Endothelial cell (in vitro differentiated cells): ENCODE results near the gene FGF14. TPM values are rescaled to one million over a fixed set of nuclear protein-coding genes. Genes with fewer than 3 reads are reported as not detected.

Experiments used
- DNase-seq: peaks from one replicate; pipeline ENCODE4 v3.0.0; 2021; ENCODE audit warnings: low spot score
- H3K27ac Mint-ChIP-seq: one replicate; pipeline ENCODE4 v1.8.0; 2021; ENCODE audit warnings: mixed read lengths, inconsistent platforms; ENCODE audit not compliant: unreplicated experiment
- H3K27me3 Mint-ChIP-seq: one replicate; pipeline ENCODE4 v1.8.0; 2021; ENCODE audit warnings: mild to moderate bottlenecking, moderate library complexity, mixed read lengths, inconsistent platforms; ENCODE audit not compliant: unreplicated experiment
- H3K36me3 Mint-ChIP-seq: one replicate; pipeline ENCODE4 v1.8.0; 2021; ENCODE audit warnings: mild to moderate bottlenecking, low read depth, mixed read lengths, inconsistent platforms; ENCODE audit not compliant: unreplicated experiment
- H3K4me1 Mint-ChIP-seq: one replicate; pipeline ENCODE4 v1.8.0; 2021; ENCODE audit warnings: mild to moderate bottlenecking, mixed read lengths, inconsistent platforms; ENCODE audit not compliant: unreplicated experiment
- H3K4me3 Mint-ChIP-seq: one replicate; pipeline ENCODE4 v1.8.0; 2021; ENCODE audit warnings: mild to moderate bottlenecking, mixed read lengths, inconsistent platforms; ENCODE audit not compliant: unreplicated experiment
- H3K9me3 Mint-ChIP-seq: one replicate; pipeline ENCODE4 v1.8.0; 2021; ENCODE audit warnings: mixed read lengths, inconsistent platforms; ENCODE audit not compliant: unreplicated experiment
- total RNA-seq: library from RNA; stranded (reverse); fragmentation: NEBNext Ultra II Directional; extraction: Animal tissue kit (Norgen Biotek cat#: 25700); gene quantifications from one replicate; pipeline ENCODE4 v1.2.1, GENCODE V29; 2021; ENCODE audit not compliant: unreplicated experiment
- TF ChIP-seq, protein P1 (sequence below): fragments of 200-600 bp; sonication (generic); IDR thresholded peaks from one replicate; pipeline ENCODE4 v1.5.0; 2021; ENCODE audit warnings: antibody characterized with exemption; ENCODE audit not compliant: unreplicated experiment

FGF14 gene
- total RNA-seq, 1 donor from 2014 or later = 0.13 TPM

DNA sequence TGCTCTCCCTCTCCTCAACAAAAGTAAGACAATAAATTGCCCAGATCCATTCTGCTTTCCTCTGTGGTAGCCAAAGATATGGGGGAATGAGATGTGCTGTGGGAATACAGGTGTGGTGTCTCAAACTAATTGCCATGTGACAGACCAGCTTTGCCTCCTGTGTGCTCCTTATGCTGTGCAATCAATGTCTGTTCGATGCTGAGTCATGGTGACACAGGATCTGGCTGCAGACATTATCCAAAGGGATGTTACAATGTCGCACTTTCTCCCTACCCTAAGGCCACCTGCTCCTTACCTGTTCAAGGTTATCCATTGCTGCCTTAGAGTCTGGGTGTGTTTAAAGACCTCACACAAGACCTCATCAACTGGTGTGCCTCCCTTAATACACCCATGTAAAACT is 32.5 kb downstream of the FGF14 start:
- no peaks in the 10 kb centered on the region for H3K4me1 Mint-ChIP-seq
- no peaks in the 10 kb centered on the region for H3K9me3 Mint-ChIP-seq
- no peak overlapping the region for H3K27ac Mint-ChIP-seq
- H3K4me3 Mint-ChIP-seq = no peak overlapping the region
- no peak for DNase-seq
- no peaks in the 10 kb centered on the region for H3K36me3 Mint-ChIP-seq
- TF ChIP-seq, protein P1, sequence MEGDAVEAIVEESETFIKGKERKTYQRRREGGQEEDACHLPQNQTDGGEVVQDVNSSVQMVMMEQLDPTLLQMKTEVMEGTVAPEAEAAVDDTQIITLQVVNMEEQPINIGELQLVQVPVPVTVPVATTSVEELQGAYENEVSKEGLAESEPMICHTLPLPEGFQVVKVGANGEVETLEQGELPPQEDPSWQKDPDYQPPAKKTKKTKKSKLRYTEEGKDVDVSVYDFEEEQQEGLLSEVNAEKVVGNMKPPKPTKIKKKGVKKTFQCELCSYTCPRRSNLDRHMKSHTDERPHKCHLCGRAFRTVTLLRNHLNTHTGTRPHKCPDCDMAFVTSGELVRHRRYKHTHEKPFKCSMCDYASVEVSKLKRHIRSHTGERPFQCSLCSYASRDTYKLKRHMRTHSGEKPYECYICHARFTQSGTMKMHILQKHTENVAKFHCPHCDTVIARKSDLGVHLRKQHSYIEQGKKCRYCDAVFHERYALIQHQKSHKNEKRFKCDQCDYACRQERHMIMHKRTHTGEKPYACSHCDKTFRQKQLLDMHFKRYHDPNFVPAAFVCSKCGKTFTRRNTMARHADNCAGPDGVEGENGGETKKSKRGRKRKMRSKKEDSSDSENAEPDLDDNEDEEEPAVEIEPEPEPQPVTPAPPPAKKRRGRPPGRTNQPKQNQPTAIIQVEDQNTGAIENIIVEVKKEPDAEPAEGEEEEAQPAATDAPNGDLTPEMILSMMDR = no peak
- H3K27me3 Mint-ChIP-seq = no peaks in the 10 kb centered on the region

DNA sequence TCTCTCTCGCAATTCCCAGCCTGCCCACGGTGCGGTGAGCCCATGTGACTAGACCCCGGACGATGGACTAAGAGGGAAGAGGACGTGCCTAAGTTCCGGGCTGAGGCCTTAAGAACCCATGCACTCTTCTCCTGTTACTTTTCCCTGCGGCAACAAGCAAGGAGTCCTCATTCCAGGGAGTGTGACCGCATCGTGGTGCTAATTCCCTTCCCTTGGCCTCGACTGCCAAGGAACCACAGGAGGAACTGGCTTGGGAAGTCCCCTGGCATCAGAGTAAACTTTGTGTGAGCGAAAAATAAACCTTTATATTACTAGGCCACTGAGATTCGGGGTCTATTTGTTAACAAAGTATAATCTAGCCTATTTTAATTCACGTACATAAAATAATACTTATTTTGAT is 34.0 kb downstream of the FGF14 start:
- no peak for DNase-seq
- Mint-ChIP-seq H3K4me1 (no peaks in the 10 kb centered on the region), H3K27ac (no peak overlapping the region)

DNA sequence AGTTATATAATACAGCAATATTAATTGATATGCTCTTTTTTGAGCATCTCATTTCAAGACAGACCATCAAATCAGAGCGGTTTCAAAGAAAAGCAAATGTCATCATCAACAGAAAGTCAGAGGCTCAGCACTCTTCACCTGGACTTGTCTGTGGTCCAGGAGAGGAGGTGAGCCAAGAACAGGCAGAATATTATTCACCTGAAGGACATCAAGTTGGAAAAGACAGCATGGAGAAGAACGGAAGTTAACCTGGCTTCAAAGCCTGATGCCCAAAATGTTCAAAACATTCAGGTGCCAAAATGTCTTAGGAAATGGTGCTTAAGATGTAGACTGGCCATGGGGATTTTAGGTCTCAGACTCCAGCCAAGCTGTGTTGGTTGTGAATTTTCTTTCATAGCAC is 40.7 kb downstream of the FGF14 start:
- H3K36me3 Mint-ChIP-seq = no peaks in the 10 kb centered on the region
- DNase-seq = no peak
- H3K9me3 Mint-ChIP-seq = no peaks in the 10 kb centered on the region
- TF ChIP-seq, protein P1 = no peak
- H3K4me1 Mint-ChIP-seq = no peaks in the 10 kb centered on the region
- no peak overlapping the region for H3K27ac Mint-ChIP-seq
- no peaks in the 10 kb centered on the region for H3K27me3 Mint-ChIP-seq
- H3K4me3 Mint-ChIP-seq = no peak overlapping the region

More for the DNA sequence above, 34.0 kb downstream of the FGF14 start:
- TF ChIP-seq, protein P1 = no peak
- H3K27me3 Mint-ChIP-seq = no peaks in the 10 kb centered on the region
- H3K9me3 Mint-ChIP-seq = no peaks in the 10 kb centered on the region
- no peak overlapping the region for H3K4me3 Mint-ChIP-seq
- no peaks in the 10 kb centered on the region for H3K36me3 Mint-ChIP-seq

DNA sequence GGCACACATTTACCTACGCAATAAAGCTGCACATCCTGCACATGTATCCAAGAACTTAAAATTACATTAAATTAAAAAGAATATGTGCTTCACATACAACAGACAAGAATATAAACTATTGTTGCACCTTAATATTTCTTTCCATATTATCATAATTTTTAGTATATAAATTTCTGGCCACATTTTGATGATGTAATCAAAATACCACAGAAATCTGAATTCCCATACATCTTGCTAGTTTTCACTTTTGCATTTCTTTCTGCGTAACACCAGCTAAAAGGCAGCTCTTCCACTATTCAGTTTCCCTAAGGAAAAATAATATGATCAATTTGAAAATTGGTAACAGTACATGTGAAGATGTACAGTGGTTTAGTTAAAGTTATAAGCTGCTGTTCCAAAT is 42.6 kb downstream of the FGF14 start:
- H3K36me3 Mint-ChIP-seq = no peaks in the 10 kb centered on the region
- no peaks in the 10 kb centered on the region for H3K27me3 Mint-ChIP-seq
- no peaks in the 10 kb centered on the region for H3K9me3 Mint-ChIP-seq
- H3K4me3 Mint-ChIP-seq = no peak overlapping the region
- no peak for DNase-seq
- no peak overlapping the region for H3K27ac Mint-ChIP-seq
- TF ChIP-seq, protein P1 = no peak
- no peaks in the 10 kb centered on the region for H3K4me1 Mint-ChIP-seq

DNA sequence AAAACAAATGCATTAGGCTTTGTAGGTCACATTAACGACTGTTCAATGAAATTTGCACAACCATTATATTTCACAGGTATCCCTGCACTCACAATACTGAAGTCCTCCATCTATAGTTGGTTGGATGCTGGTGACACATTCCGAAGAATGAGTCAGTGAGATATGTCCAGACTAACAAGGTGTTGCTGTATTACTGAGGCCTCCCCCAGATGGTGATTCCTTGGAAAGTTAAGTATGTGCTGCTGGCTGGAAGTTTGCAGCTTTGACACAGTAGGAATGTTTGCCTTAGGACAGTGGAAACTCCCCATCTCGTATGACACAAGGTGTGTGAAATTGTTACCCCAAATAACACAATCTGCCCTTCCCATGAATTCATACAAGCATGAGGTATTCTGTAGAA is 46.6 kb downstream of the FGF14 start:
- H3K4me3 Mint-ChIP-seq = no peak overlapping the region
- H3K27ac Mint-ChIP-seq = no peak overlapping the region

More for the DNA sequence above, 46.6 kb downstream of the FGF14 start:
- Mint-ChIP-seq H3K27me3 (peaks cover 2% of the 10 kb centered on the region), H3K4me1 (no peaks in the 10 kb centered on the region), H3K9me3 (no peaks in the 10 kb centered on the region), H3K36me3 (no peaks in the 10 kb centered on the region)
- no peak for DNase-seq
- TF ChIP-seq, protein P1 = no peak
